ENCODE results near the gene SHISA5.
"Not testable (repeated sequence)": the region's sequence is repeated elsewhere in the genome, so short reads cannot be mapped to it uniquely, and the experiment has no call there.

Gene SHISA5

GRCh38 chr3:48518638-48519276 is 14.8 kb upstream of the SHISA5 start:
- DNase-seq = no peak

- no peak for DNase-seq
Measured at GRCh38 chr3:48518069-48518468, 14.1 kb upstream of the SHISA5 start.

GRCh38 chr3:48516571-48516970 is 12.6 kb upstream of the SHISA5 start:
- DNase-seq = no peak

DNA sequence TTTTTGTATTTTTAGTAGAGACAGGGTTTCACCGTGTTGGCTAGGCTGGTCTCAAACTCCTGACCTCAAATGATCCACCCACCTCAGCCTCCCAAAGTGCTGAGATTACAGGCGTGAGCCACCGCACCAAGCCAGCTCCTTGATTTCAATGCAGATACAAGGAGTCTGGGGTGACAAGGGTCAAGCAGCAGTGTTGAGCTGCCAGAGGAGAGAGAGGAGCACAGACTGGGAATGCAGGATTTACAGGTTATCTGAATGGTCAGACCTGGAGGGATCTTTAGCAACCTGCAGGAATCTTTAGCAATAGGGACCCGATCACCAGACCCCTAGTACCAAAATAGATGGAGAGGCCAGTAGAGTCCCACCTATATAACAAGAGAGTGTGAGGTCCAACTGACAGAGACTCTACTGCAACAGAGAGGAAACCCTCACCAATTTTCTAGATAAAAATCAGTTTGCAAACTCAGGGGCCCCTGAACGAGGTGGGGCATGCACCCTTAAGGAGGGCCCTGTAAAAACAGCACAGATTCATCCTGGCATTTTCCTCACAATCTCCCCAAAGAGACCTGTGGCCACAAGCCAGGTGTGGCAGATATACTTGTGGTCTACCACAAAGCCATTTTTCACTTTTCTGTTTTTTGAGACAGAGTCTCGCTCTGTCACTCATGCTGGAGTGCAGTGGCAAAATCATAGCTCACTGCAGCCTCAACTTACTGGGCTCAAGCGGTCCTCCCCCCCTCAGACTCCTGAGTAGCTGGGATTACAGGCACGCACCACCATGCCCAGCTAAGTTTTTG is 10.7 kb upstream of the SHISA5 start:
- DNase-seq = no peak

- no peak for DNase-seq
Measured at GRCh38 chr3:48511551-48511950, 7.6 kb upstream of the SHISA5 start.

GRCh38 chr3:48507256-48508061 is 3.5 kb upstream of the SHISA5 start:
- peak; percentile 78 to 81 for DNase-seq

- DNase-seq = no peak
Measured at GRCh38 chr3:48505968-48506504, 2.1 kb upstream of the SHISA5 start.

DNA sequence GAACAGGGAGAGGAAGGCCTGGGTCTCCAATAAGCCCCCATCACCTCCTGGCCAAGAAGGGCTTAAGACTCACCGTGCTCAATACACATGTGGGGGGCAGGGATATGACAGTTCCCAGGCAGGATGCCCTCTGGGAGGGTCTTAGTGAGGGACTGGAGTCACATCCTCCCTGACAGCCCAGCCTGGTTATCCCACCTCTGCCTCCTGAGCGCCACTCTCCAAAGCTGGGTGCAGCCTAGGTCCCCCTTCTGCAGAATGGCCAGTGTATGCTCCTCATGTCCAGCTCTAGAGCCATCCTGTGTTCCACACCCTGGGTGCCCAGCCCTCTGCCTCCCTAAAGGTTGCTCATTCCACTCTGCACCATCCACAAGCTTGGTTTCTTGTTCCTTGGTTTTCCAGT is 1.2 kb upstream of the SHISA5 start:
- DNase-seq = no peak

- DNase-seq = no peak
Measured at GRCh38 chr3:48503401-48504050, 448 bp downstream of the SHISA5 start.

- DNase-seq = no peak
Measured at GRCh38 chr3:48502728-48503168, 1.2 kb downstream of the SHISA5 start.

DNA sequence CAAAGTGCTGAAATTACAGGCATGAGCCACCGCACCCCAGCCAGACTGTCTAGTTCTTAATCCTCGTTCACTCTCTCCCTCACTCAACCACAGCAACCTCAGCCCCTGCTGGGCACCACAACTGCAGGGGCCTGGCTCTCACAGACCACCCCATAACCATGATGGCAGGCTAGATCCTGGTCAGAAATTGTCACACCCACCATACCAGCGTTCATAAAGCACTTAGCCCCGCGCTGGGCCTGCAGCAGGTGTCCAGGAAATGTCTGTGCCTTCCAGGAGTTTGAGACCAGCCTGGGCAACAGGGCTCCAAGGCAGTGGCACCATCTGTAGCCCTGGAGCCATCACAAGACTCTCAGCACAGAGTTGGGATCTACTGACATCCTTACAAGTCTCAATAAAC is 1.9 kb downstream of the SHISA5 start:
- DNase-seq = no peak

- no peak for DNase-seq
Measured at GRCh38 chr3:48501196-48501595, 2.8 kb downstream of the SHISA5 start.

GRCh38 chr3:48500656-48501055 is 3.3 kb downstream of the SHISA5 start:
- DNase-seq = no peak

GRCh38 chr3:48493203-48493501 is 10.8 kb downstream of the SHISA5 start:
- no peak for DNase-seq

DNA sequence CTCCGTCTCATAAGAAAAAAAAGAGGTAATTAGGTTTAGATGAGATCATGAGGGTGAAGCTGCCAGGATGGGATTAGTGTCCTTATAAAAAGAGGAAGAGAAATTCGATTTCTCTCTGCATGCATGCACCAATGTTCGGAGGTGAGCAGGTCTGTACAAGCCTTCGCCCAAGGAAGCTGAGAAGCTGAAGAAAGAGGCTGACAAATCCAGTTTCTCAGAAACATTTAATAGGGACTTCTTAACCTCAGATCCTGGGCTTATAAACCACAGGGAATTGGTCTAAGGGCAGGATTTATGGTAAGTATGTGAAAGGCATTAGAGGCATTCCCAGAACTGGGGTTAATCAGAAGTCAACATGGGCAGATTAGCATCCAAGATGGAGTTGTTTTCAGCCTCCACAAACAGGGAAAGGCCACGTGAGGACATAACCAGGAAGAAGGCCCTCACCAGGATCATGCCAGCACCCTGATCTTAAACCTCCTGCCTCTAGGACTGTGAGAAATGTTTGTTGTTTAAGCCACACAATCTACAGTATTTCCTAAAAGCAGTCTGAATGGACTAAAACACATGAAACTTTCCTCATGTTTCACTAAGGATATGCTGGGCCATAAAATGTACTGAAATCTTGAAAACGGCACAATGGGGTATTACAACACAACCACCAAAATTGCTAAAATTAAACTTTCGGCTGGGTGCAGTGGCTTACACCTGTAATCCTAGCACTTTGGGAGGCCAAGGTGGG is 11.3 kb downstream of the SHISA5 start:
- no peak for DNase-seq

GRCh38 chr3:48486952-48487351 is 17.0 kb downstream of the SHISA5 start:
- no peak for DNase-seq

DNA sequence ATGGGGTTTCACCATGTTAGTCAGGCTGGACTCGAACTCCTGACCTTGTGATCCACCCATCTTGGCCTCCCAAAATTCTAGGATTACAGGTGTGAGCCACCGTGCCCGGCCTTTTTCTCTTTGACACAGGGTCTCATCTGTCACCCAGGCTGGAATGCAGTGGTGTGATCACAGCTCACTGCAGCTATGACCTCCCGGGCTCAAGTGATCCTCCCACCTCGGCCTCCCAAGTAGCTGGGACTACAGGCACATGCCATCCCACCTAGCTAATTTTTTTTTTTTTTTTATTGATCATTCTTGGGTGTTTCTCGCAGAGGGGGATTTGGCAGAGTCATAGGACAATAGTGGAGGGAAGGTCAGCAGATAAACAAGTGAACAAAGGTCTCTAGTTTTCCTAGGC is 21.2 kb downstream of the SHISA5 start:
- DNase-seq = not testable (repeated sequence)

DNA sequence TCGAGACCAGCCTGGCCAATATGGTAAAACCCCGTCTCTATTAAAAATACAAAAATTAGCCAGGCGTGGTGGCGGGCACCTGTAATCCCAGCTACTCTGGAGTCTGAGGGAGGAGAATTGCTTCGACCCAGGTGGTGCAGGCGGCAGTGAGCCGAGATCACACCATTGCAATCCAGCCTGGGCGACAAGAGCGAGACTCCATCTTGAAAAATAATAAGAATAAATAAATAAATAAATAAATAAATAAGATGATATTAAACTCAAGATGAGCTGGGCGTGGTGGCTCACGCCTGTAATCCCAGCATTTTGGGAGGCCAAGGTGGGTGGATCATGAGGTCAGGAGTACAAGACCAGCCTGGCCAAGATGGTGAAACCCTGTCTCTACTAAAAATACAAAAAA is 23.1 kb downstream of the SHISA5 start:
- DNase-seq = not testable (repeated sequence)

- peak; percentile 66 to 68 for DNase-seq
Measured at GRCh38 chr3:48478626-48479555, 25.1 kb downstream of the SHISA5 start.

- DNase-seq = no peak
Measured at GRCh38 chr3:48477959-48478520, 25.9 kb downstream of the SHISA5 start.
